Endometrium (tissue), 2 donors: ENCODE results near the gene GPBAR1.

Source experiments
- FAIRE-seq: peaks from 2 replicates; lab custom pipeline; 2012; peaks lifted over from hg19 to GRCh38; lab: Jason Lieb, UNC
- donor health status: control.
- donor health status: control.

Gene GPBAR1

GRCh38 chr2:218285604-218286003 is 24.8 kb downstream of the GPBAR1 start:
- no peak for FAIRE-seq

DNA sequence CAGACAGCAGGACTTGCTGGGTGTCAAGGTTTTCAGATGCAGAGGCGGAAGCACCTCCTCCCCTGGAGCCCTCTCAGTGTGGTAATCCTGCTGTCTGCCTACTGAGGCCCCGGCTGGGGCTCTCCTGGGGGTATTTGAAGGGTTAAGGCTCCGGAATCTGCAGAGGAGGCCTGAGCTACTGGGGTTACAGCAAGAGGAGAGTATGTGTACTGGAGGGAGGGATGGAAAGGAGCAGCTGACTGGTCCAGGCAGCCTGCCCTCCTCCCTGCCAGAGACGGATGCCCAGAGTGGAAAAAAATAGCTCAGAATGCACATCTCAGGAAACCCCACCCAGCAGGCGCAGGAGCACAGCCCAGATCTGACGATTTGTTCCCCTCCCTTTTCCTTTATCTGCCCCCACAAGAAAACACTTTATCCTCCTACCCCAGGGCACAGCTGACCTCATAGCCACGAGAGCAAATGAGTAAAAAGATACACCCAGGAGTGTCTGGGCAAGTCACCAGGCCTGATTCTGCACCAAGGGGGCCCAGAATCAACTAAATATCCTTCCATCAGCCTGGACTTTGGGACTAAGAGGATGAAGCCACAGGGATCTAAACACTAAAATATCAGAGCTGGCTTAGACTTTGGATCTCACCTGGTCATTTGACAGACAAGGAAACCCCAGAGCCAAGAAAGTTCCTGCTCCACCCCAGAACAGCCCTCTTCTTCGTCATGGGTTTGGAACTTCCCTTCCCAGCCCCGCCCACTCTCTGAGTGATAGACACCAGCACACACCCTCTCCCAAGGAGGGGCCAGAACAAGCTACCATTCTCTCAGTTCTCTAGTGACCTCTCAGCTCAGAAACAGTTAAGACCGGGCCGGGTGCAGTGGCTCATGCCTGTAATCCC is 26.0 kb downstream of the GPBAR1 start:
- no peak for FAIRE-seq

- no peak for FAIRE-seq
Measured at GRCh38 chr2:218289639-218290315, 29.0 kb downstream of the GPBAR1 start.

- FAIRE-seq, result no peak
Measured at GRCh38 chr2:218290316-218291261, 29.8 kb downstream of the GPBAR1 start.

DNA sequence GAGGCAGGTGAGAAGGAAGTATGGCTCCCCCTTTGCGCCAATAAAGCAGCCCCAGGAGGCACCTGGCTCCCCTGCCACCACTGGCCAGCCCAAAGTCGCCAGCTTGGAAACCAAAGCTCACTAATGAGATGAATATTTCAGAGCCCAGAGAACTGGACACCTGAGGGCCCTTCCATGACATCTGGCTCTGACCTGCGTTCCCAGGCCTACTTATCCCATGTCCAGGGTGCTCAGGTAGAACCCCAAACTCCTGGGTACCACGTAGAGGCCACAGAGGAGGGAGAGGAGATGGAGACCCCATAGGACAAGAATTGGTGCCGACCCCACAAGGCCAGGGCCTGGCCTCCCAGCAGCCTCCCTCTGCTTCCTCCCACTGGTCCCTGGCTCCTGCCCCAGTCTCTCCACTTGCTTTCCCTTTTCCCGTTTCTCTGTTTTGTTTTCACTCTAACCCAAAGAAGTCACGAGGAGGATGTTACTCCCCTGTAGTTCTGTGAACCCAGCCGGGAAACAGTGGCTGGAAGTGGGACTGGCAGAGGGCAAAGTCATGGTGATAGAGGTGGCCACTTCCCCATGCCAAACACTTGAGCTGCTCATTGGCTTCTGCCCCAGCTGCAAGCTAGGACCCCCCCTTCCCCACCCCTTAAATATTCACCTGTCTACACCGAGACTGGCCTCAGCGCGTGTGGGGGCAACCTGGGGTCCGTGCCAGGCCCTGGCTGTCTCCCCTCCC is 30.7 kb downstream of the GPBAR1 start:
- no peak for FAIRE-seq

GRCh38 chr2:218292048-218293014 is 31.5 kb downstream of the GPBAR1 start, which contains the start of gene TMBIM1:
Gene TMBIM1 (minus strand): TSS chr2:218292503. CDS start chr2:218282141, 10,362 bp downstream.
- no peak for FAIRE-seq

DNA sequence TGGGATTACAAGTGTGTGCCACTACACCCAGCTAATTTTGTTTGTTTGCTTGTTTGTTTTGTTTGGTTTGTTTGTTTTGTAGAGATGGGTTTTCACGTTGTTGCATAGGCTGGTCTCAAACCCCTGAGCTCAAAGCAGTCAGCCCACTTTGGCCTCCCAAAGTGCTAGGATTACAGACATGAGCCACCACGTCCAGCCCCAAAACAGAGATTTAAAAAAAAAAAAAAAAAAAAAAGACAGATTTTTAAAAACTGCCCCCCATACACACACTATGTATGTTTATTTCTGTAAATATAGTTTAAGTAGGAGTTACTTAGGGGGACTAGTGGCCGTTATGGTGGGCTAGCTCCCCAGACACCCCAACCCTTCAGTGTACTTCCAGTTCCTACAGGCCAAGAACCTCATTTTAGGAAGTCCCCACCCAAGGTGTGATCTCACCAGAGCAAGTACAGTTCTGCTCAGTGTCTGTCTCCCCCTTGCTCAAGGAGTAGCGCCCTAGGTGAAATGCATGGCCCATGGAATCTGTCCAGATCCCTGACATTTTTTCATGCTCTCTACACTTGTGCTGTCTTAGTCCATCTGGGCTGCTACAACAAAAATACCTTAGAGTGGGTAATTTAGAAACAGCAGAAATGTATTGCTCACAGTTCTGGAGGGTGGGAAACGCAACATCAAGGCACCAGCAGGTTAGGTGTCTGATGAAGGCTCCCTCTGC is 33.1 kb downstream of the GPBAR1 start:
- no peak for FAIRE-seq

DNA sequence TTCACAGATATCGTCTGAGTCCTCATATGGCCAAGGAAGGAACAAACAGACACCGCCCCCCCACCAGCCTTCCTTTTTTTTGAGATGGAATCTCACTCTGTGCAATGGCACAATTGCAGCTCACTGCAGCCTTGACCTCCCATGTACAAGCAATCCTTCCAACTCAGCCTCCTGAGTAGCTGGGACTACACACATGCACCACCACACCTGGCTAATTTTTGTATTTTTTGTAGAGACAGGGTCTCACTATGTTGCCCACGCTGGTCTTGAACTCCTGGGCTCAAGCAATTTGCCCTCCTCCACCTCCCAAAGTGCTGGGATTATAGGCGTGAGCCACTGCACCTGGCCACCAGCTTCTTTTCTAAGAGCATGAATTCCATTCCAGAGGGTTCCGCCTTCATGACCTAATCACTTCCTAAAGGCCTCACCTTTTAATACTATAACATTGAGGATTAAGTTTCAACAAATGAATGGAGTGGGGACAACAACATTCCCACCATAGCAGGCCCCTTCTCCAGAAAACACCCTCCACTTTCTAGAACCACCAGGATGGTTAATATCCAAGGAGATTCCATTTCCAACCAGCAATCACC is 33.7 kb downstream of the GPBAR1 start:
- no peak for FAIRE-seq

GRCh38 chr2:218295029-218295428 is 34.2 kb downstream of the GPBAR1 start:
- no peak for FAIRE-seq

GRCh38 chr2:218296200-218296599 is 35.4 kb downstream of the GPBAR1 start:
- no peak for FAIRE-seq

DNA sequence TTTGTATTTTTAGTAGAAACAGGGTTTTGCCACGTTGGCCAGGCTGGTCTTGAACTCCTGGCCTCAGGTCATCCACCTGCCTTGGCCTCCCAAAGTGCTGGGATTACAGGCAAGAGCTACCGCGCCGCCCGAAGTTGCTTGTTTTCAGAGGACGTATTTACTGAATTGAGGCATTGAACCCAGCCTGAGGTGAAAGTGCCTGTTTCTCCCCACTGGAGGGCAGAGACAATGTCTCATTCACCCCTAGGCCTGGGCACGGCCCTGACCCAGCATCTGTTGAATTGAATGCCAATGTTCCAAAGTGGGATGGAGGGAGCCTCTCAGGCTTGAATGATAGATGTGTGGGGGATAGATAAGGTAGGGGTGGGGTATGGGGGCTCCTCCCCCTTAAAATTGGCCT is 36.0 kb downstream of the GPBAR1 start:
- FAIRE-seq, result no peak

- no peak for FAIRE-seq
Measured at GRCh38 chr2:218298314-218298875, 37.6 kb downstream of the GPBAR1 start.

GRCh38 chr2:218300141-218300540 is 39.3 kb downstream of the GPBAR1 start:
- FAIRE-seq, result no peak

- FAIRE-seq, result peak; percentile 91
Measured at GRCh38 chr2:218301176-218301819, 40.5 kb downstream of the GPBAR1 start.

DNA sequence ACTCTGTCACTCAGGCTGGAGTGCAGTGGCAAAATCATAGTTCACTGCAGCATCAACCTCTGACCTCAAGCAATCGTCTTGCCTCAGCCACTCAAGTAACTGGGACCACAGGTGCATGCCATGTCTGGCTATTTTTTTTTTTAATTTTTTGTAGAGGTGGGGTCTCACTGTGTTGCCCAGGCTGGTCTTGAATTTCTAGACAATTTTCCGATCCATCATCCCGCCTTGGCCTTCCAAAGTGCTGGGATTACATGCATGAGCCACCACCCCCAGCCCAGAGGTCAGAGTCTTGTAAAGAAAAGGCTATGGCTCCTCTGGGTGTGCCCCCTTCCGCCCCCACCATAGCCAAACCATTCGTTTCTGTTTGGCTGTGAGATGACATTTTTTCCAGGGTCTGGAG is 44.6 kb downstream of the GPBAR1 start:
- no peak for FAIRE-seq

GRCh38 chr2:218306184-218306920 is 45.5 kb downstream of the GPBAR1 start:
- no peak for FAIRE-seq

GRCh38 chr2:218307415-218308090 is 46.7 kb downstream of the GPBAR1 start:
- no peak for FAIRE-seq
